Measurements from ENCODE around the gene WDR45B.
"Not testable (repeated sequence)": the region's sequence is repeated elsewhere in the genome, so short reads cannot be mapped to it uniquely, and the experiment has no call there.

Gene WDR45B

GRCh38 chr17:82658331-82658730 lies 10.1 kb upstream of the WDR45B start:
- DNase-seq (ENCODE audit: low read depth in 2 of 3, low spot score in 1 of 3) = no peak

GRCh38 chr17:82657926-82658325 lies 9.7 kb upstream of the WDR45B start:
- DNase-seq (ENCODE audit: low read depth in 2 of 3, low spot score in 1 of 3) = no peak

DNA sequence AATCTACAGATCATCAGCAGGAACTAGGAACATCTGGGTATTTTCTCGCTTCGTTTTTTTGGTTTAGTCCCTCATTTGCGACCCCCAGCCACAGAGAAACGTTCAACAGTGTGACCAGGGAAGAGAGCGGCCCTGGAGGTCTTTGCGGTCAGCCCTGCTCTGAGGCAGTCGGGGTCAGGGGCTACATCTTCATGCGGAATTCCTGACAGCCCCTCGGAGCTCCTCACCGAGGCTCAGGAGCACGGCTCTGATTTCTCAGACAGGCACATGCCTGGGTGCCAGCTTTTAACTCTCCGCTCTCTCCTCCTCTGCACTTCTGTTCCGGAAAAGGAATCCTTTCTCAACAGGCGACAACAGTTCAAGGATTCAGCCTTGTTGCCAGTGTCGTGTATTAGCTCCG lies 8.0 kb upstream of the WDR45B start:
- no peak for DNase-seq (ENCODE audit: low read depth in 2 of 3, low spot score in 1 of 3)

DNA sequence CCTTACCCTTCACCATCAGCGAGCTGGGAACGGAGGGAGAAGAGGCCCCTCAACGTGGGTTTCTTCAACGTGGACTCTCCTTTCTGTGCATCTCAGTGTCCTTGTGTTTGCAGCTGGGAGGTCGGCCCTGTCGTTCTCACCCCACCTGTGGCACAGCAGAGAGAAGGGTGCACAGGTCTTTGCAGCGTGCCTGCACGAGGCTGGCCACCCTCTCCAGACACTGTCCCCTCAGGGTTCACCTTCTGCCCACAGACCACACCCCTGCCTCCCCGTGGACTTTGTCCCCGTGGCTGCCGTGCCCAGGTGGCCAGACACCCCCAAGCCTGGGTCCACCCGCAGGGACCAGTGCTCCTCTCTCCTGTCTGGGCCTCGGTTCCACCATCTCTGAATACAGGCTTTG lies 7.3 kb upstream of the WDR45B start:
- no peak for DNase-seq (ENCODE audit: low read depth in 2 of 3, low spot score in 1 of 3)

- DNase-seq (ENCODE audit: low read depth in 2 of 3, low spot score in 1 of 3) = no peak
These were observed 6.8 kb upstream of the WDR45B start for GRCh38 chr17:82655038-82655479.

- not testable (repeated sequence) for DNase-seq (ENCODE audit: low read depth in 2 of 3, low spot score in 1 of 3)
These were observed 6.4 kb upstream of the WDR45B start for GRCh38 chr17:82654611-82655010.

DNA sequence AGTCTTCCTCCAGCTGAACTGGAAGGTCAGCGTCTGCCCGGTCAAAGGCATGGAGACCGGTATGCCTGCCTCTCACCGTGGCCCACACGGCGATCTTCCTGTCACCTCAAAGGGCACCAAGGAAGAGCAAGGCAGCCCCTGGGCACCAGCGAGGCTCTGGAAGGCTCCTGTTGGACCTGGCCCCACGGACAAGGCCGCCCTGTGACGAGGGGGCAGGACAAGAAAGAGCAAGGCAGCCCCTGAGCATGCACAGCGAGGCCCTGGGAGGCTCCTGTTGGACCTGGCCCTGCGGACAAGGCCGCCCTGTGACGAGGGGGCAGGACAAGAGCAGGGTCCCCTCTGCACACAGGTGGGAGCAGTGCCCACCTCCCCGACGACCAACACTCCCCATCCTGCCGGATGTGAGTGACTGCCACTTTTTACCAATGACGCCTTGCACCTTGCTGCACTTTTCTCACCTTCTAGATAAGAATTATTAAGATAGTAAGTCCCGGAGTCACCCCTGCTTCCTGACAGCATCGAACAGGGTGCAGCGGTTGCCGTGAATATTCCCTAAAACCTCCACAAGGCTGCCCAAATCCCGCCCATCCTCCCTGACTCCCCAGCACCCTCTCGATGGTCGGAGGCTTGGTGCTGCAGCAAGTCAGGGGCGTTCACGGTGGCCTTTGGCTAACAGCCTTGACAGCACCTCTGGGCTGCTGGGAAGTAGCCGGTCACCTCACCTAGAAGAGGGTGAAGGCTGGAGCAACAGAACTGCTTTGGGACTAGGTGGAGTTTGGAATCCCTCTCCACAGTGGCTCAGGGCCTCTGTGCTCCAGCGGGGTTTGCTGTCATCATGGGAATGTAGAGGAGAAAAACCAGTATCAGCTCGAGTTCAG lies 5.6 kb upstream of the WDR45B start:
- DNase-seq (ENCODE audit: low read depth in 2 of 3, low spot score in 1 of 3) = no peak

DNA sequence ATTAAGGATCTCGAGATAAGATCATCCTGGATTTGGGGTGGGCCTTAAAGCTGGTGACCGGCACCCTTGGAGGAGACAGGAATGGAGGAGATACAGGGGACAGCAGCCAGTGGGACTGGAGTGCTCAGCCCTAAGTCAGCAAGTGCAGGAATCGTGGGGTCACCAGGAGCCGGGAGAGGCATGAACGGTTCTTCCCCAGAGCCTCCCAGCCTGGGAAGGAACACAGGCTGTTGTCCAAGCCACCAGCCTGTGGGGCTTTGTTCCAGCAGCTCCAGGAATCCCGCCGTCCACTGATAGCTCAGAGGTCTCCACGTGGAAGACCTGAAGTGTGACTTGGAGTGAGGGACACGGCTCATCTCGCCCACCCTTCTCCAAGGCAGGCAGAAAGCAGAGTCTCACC lies 2.5 kb upstream of the WDR45B start:
- DNase-seq (ENCODE audit: low read depth in 2 of 3, low spot score in 1 of 3) = no peak

DNA sequence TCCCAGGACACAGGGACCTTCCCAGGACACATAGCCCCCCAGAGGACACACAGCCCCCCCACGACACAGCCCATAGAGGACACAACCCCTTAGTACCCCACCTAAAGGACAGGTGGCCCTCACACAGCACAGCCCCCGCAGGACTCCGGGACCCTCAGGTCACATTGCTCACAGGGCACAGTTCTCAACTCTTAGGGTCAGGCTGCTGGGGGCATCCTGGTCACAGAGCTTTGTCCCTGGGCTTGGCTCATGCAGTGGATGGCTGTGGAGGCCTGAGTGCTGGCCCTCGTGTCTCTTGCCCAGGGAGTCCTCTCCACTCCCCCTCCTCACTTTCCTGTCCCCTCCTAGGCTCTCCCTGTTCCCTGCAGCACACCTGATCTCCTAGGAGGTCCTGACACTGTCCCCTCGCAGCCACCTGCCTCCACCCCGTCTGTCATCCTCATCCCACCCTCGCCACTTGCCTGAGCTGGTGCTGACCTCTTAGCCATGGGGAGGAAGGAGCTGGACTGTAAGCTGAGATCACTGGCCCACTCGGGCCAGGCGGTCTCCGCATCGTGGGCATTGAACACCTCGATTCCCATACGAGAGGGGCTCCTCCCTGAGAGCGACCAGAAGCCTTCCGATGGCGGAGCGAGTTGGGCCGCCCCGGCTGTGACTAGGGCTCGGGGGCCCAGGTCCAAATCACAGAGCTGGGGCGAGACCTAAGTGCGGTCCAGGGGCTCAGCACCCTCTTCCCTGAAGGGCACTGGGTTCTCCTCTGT lies 1.4 kb upstream of the WDR45B start:
- no peak for DNase-seq (ENCODE audit: low read depth in 2 of 3, low spot score in 1 of 3)

GRCh38 chr17:82648742-82649331 lies 593 bp upstream of the WDR45B start:
- DNase-seq (ENCODE audit: low read depth in 2 of 3, low spot score in 1 of 3) = no peak

DNA sequence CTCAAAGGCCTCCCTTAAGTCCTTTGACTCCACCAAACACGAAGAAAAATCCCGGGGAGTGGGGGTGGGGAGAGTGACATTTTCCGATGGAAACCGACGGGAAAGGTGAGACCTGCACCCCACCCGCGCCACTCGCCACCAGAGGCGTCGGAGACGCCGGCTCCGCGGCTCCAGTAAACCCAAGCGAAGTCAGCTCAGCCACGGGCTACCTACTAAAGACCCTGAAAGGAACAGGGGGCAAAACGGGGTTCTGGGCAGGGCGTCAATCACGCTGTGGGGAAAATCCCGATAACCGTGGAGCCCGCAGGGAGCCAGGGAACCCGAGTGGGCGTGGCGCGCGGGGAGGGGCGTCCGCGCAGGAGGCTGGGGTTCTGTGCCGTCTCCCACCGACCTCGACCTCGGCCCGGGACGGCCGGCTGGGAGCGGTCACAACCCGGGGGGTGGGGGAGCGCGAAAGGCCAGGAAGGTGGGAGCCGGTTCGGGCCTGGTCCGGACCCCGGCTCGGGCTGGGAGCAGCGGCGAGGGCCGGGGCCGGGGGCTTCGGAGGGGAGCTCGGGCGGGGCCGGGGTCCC lies 565 bp downstream of the WDR45B start:
- DNase-seq (ENCODE audit: low read depth in 2 of 3, low spot score in 1 of 3) = peak; percentile 21 to 48 (median 21)

GRCh38 chr17:82645516-82645915 lies 2.7 kb downstream of the WDR45B start:
- DNase-seq (ENCODE audit: low read depth in 2 of 3, low spot score in 1 of 3) = no peak

- DNase-seq (ENCODE audit: low read depth in 2 of 3, low spot score in 1 of 3) = no peak
These were observed 4.1 kb downstream of the WDR45B start for GRCh38 chr17:82644148-82644547.

DNA sequence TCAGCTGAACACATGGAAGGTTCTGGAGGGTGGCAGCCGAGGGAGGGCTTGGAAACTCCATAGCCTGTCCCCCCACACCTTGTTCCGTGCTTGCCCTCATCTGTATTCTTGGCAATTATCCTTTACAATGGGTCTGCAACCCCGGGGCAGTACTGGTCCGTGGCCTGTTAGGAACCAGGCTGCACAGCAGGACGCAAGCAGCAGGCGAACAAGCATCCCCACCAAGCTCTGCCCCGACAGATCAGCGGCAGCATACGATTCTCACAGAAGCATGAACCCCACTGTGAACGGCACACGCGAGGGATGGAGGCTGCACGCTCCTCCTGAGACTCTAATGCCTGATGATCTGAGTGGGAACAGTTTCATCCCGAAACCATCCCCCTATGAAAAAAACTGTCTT lies 6.2 kb downstream of the WDR45B start:
- DNase-seq (ENCODE audit: low read depth in 2 of 3, low spot score in 1 of 3) = no peak

GRCh38 chr17:82640036-82640435 lies 8.2 kb downstream of the WDR45B start:
- DNase-seq (ENCODE audit: low read depth in 2 of 3, low spot score in 1 of 3) = no peak

DNA sequence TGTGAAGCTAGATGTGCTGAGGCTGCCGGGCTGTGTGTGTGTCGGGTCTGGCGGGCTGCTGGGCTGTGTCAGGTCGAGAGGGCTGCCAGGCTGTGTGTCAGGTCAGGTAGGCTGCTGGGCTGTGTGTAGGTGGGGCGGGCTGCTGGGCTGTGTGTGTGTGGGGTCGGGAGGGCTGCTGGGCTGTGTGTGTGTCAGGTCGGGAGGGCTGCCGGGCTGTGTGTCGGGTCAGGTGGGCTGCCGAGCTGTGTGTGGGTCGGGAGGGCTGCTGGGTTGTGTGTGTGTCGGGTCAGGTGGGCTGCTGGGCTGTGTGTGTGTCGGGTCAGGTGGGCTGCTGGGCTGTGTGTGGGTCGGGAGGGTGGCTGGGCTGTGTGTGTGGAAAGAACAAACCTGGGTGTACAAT lies 8.6 kb downstream of the WDR45B start:
- no peak for DNase-seq (ENCODE audit: low read depth in 2 of 3, low spot score in 1 of 3)

DNA sequence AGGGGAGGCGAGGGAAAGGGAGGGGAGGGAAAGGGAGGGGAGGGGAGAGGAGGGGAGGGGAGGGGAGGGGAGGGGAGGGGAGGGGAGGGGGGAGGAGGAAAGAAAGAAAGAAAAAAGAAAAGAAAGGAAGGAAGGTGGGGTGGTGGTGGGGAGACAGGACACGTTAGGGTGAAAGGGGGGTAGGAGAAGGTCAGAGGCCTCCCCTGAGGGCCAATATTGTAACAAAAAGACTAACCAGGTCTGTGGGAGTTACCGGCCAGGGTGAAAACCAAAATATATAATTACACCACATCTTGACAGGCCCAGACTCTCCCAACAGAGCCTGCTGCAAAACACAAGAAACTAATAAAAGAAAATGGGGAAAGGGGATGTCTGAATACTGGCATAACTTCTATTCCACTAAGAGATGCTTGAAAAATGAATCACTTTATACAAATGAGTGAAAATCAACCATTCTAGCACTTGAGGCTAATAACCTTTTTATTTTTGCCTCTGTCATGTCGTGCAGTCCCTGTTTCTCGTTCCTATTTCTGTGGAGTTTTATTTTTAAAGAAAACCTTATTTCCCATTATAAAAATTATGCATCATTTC lies 10.0 kb downstream of the WDR45B start:
- no peak for DNase-seq (ENCODE audit: low read depth in 2 of 3, low spot score in 1 of 3)

- no peak for DNase-seq (ENCODE audit: low read depth in 2 of 3, low spot score in 1 of 3)
These were observed 11.3 kb downstream of the WDR45B start for GRCh38 chr17:82636626-82637598.

DNA sequence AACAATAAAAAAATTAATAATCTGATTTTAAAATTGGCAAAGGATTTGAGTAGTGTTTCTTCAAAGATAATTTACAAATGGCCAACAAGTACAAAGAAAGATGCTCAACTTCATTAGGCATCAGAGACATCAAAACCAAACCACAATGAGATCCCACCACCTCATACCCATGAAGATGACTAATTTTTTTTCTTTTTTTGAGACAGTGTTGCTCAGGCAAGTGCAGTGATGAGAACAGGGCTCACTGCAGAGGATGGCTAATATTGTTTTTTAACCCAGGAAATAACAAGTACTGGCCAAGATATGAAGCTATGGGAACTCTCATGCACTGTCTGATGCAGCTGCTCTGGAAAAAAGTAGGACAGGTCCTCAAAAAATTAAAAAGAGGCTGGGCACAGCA lies 14.9 kb downstream of the WDR45B start:
- no peak for DNase-seq (ENCODE audit: low read depth in 2 of 3, low spot score in 1 of 3)

- DNase-seq (ENCODE audit: low read depth in 2 of 3, low spot score in 1 of 3) = no peak
These were observed 15.8 kb downstream of the WDR45B start for GRCh38 chr17:82632451-82632850.

All from stimulated activated CD4-positive, alpha-beta T cell treated with anti-CD3 and anti-CD28 coated beads, Interleukin-12 subunit alpha, Interleukin-12 subunit beta, amount 100 ng/mL, for 48 hours (primary cell).